Medulla oblongata (tissue), 1 donor: Measurements from ENCODE around the gene IGF2BP3.
A peak's percentile ranks its signal among the peaks of the same experiment; 100 is the strongest.
"Not testable (repeated sequence)": the region's sequence is repeated elsewhere in the genome, so short reads cannot be mapped to it uniquely, and the experiment has no call there.

ENCODE experiments used
- DNase-seq: peaks from one replicate; pipeline ENCODE4 v3.0.0-alpha.2; 2015; ENCODE audit errors: extremely low spot score

IGF2BP3 gene

GRCh38 chr7:23422909-23423308 lies 47.4 kb downstream of the IGF2BP3 start:
- no peak for DNase-seq

- no peak for DNase-seq
Observed at GRCh38 chr7:23422384-23422783, 47.9 kb downstream of the IGF2BP3 start.

- DNase-seq = no peak
Observed at GRCh38 chr7:23419845-23420244, 50.4 kb downstream of the IGF2BP3 start.

GRCh38 chr7:23419160-23419559 lies 51.1 kb downstream of the IGF2BP3 start:
- DNase-seq = no peak

GRCh38 chr7:23418046-23418445 lies 52.2 kb downstream of the IGF2BP3 start:
- no peak for DNase-seq

- DNase-seq = no peak
Observed at GRCh38 chr7:23415198-23415597, 55.1 kb downstream of the IGF2BP3 start.

GRCh38 chr7:23410446-23411183 lies 59.7 kb downstream of the IGF2BP3 start:
- DNase-seq = no peak

GRCh38 chr7:23406564-23406963 lies 63.7 kb downstream of the IGF2BP3 start:
- not testable (repeated sequence) for DNase-seq

- no peak for DNase-seq
Observed at GRCh38 chr7:23405240-23405618, 65.1 kb downstream of the IGF2BP3 start.

- peak; percentile 15 for DNase-seq
Observed at GRCh38 chr7:23404546-23405239, 65.6 kb downstream of the IGF2BP3 start.

GRCh38 chr7:23403970-23404369 lies 66.3 kb downstream of the IGF2BP3 start:
- no peak for DNase-seq

- not testable (repeated sequence) for DNase-seq
Observed at GRCh38 chr7:23398090-23398489, 72.2 kb downstream of the IGF2BP3 start.

GRCh38 chr7:23397241-23397640 lies 73.0 kb downstream of the IGF2BP3 start:
- DNase-seq = no peak

- DNase-seq = no peak
Observed at GRCh38 chr7:23396222-23397015, 73.9 kb downstream of the IGF2BP3 start.

GRCh38 chr7:23394488-23395171 lies 75.7 kb downstream of the IGF2BP3 start:
- no peak for DNase-seq

GRCh38 chr7:23393636-23394035 lies 76.7 kb downstream of the IGF2BP3 start:
- DNase-seq = no peak

GRCh38 chr7:23389701-23390100 lies 80.6 kb downstream of the IGF2BP3 start:
- DNase-seq = no peak

- DNase-seq = no peak
Observed at GRCh38 chr7:23387583-23387982, 82.7 kb downstream of the IGF2BP3 start.

GRCh38 chr7:23385140-23385539 lies 85.2 kb downstream of the IGF2BP3 start:
- DNase-seq = no peak

GRCh38 chr7:23383225-23383624 lies 87.1 kb downstream of the IGF2BP3 start:
- no peak for DNase-seq

GRCh38 chr7:23380961-23381360 lies 89.3 kb downstream of the IGF2BP3 start:
- no peak for DNase-seq

- no peak for DNase-seq
Observed at GRCh38 chr7:23380556-23380955, 89.7 kb downstream of the IGF2BP3 start.
